ENCODE results near the gene SLC4A9. TPM values are rescaled to one million over a fixed set of nuclear protein-coding genes. Genes with fewer than 3 reads are reported as not detected.
"Not testable (repeated sequence)": the region's sequence is repeated elsewhere in the genome, so short reads cannot be mapped to it uniquely, and the experiment has no call there.

Gene SLC4A9
- total RNA-seq, 1 experiment from 2014 or later, result not detected

DNA sequence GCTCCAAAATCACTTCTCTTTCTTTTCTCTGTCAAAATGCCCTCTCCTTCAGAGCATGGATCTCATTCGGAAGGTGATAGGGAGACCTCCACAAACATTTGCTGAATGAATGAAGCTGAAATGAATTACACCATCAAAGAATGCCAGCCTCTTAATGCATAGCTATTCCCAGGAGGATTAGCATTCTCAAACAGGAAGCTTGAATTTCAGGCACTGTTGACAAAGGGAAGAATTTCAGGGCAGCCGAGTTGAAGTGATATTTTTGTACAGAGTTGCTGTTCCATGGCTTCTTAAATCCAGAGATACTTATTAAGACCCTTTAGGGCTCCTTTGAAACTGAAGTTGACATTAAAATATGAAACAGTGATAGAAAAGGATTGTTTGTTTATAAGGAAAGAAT lies 32.4 kb upstream of the SLC4A9 start:
- peaks cover 12% of the 10 kb centered on the region for H3K36me3 ChIP-seq
- no peaks in the 10 kb centered on the region for H3K27me3 ChIP-seq (replicated peaks)
- H3K27ac ChIP-seq, result peak overlapping the region; percentile 59
- peaks cover 40% of the 10 kb centered on the region for H3K4me1 ChIP-seq (replicated peaks)
- no peak overlapping the region for H3K4me3 ChIP-seq
- peak in 1 of 2 experiments; percentile 59 for DNase-seq (ENCODE audit: low read depth in 1 of 2, low spot score in 2 of 2)
- H3K9me3 ChIP-seq (replicated peaks), result no peaks in the 10 kb centered on the region; the same call in 1 of the 2 replicates

DNA sequence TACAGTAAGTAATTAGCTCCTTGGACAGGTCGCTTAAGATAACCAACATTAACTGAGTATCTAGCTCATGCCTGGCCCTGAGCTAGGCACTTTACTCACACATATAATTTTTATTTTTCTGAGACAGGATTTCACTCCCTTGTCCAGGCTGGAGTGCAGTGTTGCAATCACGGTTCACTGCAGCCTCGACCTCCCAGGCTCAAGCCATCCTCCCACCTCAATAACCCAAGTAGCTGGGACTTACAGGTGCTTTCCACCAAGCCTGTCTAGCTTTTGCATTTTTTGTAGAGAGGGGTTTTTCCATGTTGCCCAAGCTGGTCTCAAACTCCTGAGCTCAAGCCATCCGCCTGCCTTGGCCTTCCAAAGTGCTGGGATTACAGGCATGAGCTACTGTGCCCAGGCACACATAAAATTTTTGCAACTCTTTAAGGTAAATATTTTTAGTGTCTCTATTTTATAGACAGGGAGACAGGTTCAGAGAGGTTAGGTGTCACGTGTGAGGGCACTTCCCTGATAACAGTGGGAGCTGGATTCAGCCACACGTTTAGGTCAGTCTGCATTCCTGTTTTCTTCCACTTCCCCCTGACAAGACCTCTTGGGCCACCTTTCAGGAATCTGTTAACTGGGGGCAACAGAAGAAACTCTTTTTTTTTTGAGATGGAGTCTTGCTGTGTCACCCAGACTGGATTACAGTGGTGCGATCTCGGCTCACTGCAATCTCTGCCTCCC lies 31.8 kb upstream of the SLC4A9 start:
- no peak for DNase-seq (ENCODE audit: low read depth in 1 of 2, low spot score in 2 of 2)
- H3K27me3 ChIP-seq (replicated peaks), result no peaks in the 10 kb centered on the region
- peaks cover 34% of the 10 kb centered on the region for H3K4me1 ChIP-seq (replicated peaks)
- H3K27ac ChIP-seq, result peak overlapping the region; percentile 59
- H3K4me3 ChIP-seq, result no peak overlapping the region
- peaks cover 19% of the 10 kb centered on the region for H3K36me3 ChIP-seq
- no peaks in the 10 kb centered on the region; the same call in 1 of the 2 replicates for H3K9me3 ChIP-seq (replicated peaks)

DNA sequence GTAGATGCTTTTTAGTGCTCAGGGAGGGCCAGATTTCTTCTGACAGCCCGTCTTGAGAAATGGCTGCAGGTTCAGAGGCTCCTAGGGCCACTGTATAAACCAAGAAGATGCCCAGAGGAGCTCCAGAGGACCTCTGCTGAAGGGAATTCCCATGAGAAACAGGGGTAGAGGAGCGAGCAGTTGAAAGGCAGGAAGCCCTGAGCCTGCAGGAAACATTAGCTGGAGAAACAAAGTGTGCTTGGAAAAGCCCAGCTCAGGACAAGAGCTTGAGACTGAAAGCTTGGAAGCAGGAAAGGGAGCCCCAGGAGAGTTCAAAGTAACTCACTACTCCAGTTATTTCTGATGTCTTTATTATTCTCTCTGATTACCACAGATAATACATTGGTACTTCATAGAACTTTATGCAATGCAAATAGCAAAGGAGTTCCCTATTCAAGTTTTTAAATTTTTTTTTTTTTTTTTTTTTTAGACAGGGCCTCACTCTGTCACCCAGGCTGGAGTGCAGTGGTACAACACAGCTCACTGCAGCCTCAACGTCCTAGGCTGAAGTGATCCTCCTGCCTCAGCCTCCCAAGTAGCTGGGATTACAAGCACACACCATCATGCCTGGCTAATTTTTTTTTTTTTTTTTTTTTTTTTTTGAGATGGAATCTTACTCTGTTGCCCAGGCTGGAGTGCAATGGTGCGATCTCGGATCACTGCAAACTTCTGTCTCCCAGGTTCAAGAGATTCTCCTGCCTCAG lies 30.1 kb upstream of the SLC4A9 start:
- no peak overlapping the region for H3K27ac ChIP-seq
- peaks cover 34% of the 10 kb centered on the region for H3K36me3 ChIP-seq

DNA sequence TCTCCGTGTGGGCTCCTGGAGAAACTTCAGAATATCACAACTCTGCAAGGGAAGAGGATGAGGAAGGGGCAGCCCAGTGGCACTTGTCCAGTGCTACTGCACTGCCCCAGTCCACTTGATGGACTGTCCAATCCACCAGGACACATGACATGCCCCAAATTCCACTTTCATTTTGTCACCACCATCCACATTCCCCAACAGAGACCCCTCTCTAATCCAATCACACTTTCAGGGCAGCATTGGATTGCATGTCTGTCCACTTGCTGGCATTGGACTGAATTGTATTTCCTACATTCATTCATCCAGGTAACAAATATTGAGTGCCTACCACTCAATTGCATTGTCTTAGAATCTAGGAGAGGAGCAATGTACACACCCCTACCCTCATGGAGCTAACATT lies 28.4 kb upstream of the SLC4A9 start:
- Histone ChIP-seq H3K36me3 (peaks cover 46% of the 10 kb centered on the region), H3K27me3 (replicated peaks) (no peaks in the 10 kb centered on the region), H3K9me3 (replicated peaks) (no peaks in the 10 kb centered on the region; the same call in 1 of the 2 replicates), H3K4me1 (replicated peaks) (peaks cover 13% of the 10 kb centered on the region), H3K4me3 (no peak overlapping the region), H3K27ac (no peak overlapping the region)
- no peak for DNase-seq (ENCODE audit: low read depth in 1 of 2, low spot score in 2 of 2)

More for the DNA sequence above, 30.1 kb upstream of the SLC4A9 start:
- Histone ChIP-seq H3K4me3 (no peak overlapping the region), H3K27me3 (replicated peaks) (no peaks in the 10 kb centered on the region), H3K9me3 (replicated peaks) (no peaks in the 10 kb centered on the region; the same call in 1 of the 2 replicates), H3K4me1 (replicated peaks) (peaks cover 16% of the 10 kb centered on the region)
- no peak for DNase-seq (ENCODE audit: low read depth in 1 of 2, low spot score in 2 of 2)

DNA sequence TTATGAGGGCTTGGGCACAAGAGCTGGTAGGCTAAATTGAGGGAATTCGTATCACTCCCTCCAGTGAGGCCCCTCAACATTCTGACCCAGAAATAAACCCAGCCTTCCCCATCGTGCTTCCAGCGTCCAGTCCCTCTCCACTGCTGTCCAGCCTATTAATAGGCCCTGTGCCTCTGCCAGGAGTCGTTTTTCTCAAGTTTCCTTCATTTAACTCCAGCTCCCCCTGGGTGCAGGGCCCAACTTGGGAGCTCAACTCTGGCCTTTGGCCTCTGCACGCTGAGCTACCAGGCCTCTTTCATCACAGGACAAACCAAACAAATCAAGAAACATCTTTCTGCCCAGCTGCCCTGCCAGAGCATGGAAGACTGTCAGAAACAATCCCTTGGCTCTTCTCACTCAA lies 23.6 kb upstream of the SLC4A9 start:
- peaks cover 86% of the 10 kb centered on the region for H3K36me3 ChIP-seq
- no peak for DNase-seq (ENCODE audit: low read depth in 1 of 2, low spot score in 2 of 2)

DNA sequence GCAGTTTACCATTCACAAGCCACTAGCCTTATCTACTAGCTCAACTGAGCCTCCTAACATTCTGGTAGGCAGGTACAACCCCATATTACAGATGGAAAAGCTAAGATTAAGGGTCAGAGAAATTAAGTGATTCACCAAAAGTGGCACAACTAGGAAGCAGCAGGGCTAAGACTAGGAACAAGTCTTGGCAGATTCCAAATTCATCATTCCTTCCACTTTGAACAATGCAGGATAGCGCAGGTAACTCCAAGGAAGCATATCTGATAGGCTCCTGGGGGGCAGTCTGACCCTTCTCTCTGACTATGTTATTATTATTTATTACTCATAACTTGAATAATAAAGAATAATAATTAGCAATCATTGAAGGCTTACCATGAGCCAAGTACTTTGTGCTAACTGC lies 22.1 kb upstream of the SLC4A9 start:
- no peak for DNase-seq (ENCODE audit: low read depth in 1 of 2, low spot score in 2 of 2)
- no peaks in the 10 kb centered on the region for H3K9me3 ChIP-seq (replicated peaks)
- peaks cover 86% of the 10 kb centered on the region for H3K36me3 ChIP-seq
- H3K4me1 ChIP-seq (replicated peaks), result 0 out of 2 replicates have a peak, but pooled peaks cover 6% of the 10 kb centered on the region
- H3K27ac ChIP-seq, result no peak overlapping the region
- H3K27me3 ChIP-seq (replicated peaks), result no peaks in the 10 kb centered on the region
- H3K4me3 ChIP-seq, result no peak overlapping the region

More for the DNA sequence above, 23.6 kb upstream of the SLC4A9 start:
- 0 out of 2 replicates have a peak, but pooled peaks cover 6% of the 10 kb centered on the region for H3K4me1 ChIP-seq (replicated peaks)
- no peak overlapping the region for H3K4me3 ChIP-seq
- no peaks in the 10 kb centered on the region for H3K27me3 ChIP-seq (replicated peaks)
- H3K9me3 ChIP-seq (replicated peaks), result no peaks in the 10 kb centered on the region; the same call in 1 of the 2 replicates
- no peak overlapping the region for H3K27ac ChIP-seq

DNA sequence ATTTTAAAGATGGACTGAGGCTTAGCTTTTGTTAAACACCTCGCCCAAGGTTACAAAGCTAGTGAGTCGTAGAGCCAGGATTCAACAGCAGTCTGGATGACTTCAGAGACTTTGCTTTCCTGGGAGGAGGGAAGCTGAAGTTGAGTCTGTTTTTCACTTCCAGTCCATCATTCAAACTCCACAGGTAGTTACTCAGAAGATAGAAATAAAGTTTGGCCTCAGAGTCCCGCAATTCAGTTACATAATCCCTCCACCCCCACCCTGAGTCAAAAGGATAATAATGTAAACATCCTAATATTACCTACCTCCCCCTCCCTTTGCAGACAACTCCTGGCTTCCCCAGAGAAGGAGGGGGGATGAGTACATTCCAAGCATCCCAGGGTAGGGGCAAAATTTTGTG lies 21.7 kb upstream of the SLC4A9 start:
- Histone ChIP-seq H3K36me3 (peaks cover 86% of the 10 kb centered on the region), H3K27ac (no peak overlapping the region)
- DNase-seq (ENCODE audit: low read depth in 1 of 2, low spot score in 2 of 2), result no peak

DNA sequence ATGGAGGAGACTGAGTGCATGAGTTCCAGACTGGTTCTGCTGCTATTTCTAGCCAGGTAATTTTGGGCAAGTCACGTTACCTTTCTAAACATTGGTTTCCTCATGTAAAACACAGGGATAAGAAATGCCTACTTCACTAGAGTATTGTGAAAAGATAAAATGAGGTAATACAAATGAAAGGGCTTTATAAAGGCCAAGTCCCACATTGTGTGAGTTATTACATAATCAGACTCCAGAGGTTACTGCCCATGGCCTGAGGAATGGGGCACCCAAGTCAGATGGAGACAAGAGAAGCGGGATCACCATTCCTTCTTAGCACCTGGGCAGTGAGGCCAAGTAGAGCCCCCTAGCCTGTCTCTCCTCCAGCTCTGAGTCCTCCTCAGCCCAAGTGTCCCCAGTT lies 21.1 kb upstream of the SLC4A9 start:
- Histone ChIP-seq H3K36me3 (peaks cover 86% of the 10 kb centered on the region), H3K4me3 (no peak overlapping the region), H3K27me3 (replicated peaks) (no peaks in the 10 kb centered on the region), H3K9me3 (replicated peaks) (no peaks in the 10 kb centered on the region), H3K4me1 (replicated peaks) (0 out of 2 replicates have a peak, but pooled peaks cover 6% of the 10 kb centered on the region), H3K27ac (no peak overlapping the region)
- no peak for DNase-seq (ENCODE audit: low read depth in 1 of 2, low spot score in 2 of 2)

More for the DNA sequence above, 21.7 kb upstream of the SLC4A9 start:
- H3K27me3 ChIP-seq (replicated peaks), result no peaks in the 10 kb centered on the region
- no peaks in the 10 kb centered on the region for H3K9me3 ChIP-seq (replicated peaks)
- no peak overlapping the region for H3K4me3 ChIP-seq
- 0 out of 2 replicates have a peak, but pooled peaks cover 6% of the 10 kb centered on the region for H3K4me1 ChIP-seq (replicated peaks)

DNA sequence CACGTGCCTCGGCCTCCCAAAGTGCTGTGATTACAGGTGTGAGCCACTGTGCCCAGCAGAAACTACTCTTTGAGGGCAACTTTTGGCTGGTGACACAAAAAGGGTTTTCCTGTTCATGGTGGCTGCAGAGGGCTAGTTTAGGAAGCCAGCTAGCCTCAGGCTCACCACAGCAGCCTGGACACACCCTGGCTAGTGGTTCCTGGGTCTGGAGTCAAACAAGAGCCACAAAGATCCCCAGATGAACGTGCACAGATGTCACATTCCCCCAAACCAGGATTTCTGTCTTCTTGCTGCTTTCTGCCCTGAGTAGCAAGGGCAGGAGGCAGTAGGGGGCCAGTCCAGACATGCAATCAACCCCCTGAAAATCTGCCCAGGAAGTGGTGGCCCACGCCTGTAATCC lies 20.4 kb upstream of the SLC4A9 start:
- peaks cover 87% of the 10 kb centered on the region for H3K36me3 ChIP-seq
- no peaks in the 10 kb centered on the region for H3K9me3 ChIP-seq (replicated peaks)
- no peak overlapping the region for H3K27ac ChIP-seq
- no peaks in the 10 kb centered on the region for H3K27me3 ChIP-seq (replicated peaks)
- H3K4me1 ChIP-seq (replicated peaks), result peaks cover 11% of the 10 kb centered on the region
- H3K4me3 ChIP-seq, result no peak overlapping the region
- no peak for DNase-seq (ENCODE audit: low read depth in 1 of 2, low spot score in 2 of 2)

DNA sequence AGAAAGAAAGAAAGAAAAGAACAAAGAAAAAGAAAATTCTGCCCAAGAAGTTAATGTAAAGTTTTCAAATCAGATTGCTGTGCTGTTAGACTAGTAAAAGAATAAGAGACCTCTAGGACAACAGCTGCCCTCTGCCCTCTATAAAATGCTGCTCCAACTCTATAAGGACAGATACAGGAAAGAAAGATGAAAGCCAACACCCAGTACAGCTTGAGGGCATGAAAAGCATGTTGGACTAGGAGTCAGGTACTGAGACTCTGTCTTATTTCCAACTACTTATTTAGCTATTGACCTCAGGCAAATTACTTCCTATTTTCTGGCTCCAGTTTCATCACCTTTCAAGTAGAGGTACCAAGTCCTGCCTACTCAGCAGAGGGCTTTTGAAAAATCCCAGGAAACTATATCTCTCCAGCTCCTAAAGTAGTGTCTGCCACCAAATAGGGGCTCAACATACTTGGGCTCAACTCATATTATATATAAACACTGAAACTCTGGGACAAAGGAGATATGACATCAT lies 19.3 kb upstream of the SLC4A9 start:
- Histone ChIP-seq H3K36me3 (peaks cover 86% of the 10 kb centered on the region), H3K9me3 (replicated peaks) (no peaks in the 10 kb centered on the region; the same call in 1 of the 2 replicates), H3K4me3 (no peak overlapping the region), H3K27me3 (replicated peaks) (no peaks in the 10 kb centered on the region), H3K4me1 (replicated peaks) (peaks cover 21% of the 10 kb centered on the region), H3K27ac (no peak overlapping the region)
- DNase-seq (ENCODE audit: low read depth in 1 of 2, low spot score in 2 of 2), result no peak

DNA sequence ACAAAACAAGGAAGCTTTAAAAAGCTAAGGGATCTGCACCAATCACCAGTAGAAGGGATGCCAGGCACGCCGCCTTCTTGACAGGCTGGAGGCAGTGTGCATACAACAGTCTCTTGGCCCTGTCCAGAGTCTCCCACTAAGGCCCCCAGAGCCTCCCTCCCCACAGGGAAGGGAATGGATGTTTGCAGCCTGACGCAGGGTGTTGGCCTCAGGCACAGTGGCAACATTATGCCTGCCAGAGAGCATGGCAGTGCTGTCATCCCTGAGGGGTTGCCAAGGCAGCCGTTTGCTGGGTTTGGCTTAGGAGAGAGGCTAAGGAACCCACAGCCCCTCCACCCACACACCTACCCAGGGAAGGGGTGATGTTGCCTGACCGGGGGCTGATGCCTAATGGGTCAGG lies 18.4 kb upstream of the SLC4A9 start:
- Histone ChIP-seq H3K36me3 (peaks cover 80% of the 10 kb centered on the region), H3K27me3 (replicated peaks) (no peaks in the 10 kb centered on the region), H3K27ac (no peak overlapping the region), H3K4me3 (no peak overlapping the region), H3K4me1 (replicated peaks) (peaks cover 23% of the 10 kb centered on the region), H3K9me3 (replicated peaks) (no peaks in the 10 kb centered on the region; the same call in 1 of the 2 replicates)
- DNase-seq (ENCODE audit: low read depth in 1 of 2, low spot score in 2 of 2), result no peak

DNA sequence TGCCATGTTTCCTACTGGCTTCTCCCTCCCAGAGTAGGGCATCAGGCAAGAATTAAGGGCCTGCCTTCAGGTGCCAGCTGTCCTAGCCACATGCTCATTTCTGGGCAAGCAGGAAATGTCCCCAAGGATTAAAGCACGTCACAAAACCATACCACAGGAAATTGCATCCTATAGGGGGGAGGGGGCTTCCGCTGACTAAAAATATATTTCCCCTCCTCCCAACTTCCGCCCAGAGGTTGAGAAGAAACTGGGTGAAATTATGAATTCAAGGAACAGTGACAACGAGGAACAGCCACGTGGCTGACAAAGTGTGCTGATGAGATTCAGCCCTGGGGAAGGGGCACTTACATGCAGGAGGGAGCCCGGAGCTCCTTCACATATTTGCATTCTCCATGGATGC lies 17.7 kb upstream of the SLC4A9 start:
- no peaks in the 10 kb centered on the region; the same call in 1 of the 2 replicates for H3K9me3 ChIP-seq (replicated peaks)
- H3K27me3 ChIP-seq (replicated peaks), result no peaks in the 10 kb centered on the region
- peaks cover 76% of the 10 kb centered on the region for H3K36me3 ChIP-seq
- no peak overlapping the region for H3K27ac ChIP-seq
- H3K4me1 ChIP-seq (replicated peaks), result peaks cover 28% of the 10 kb centered on the region
- no peak for DNase-seq (ENCODE audit: low read depth in 1 of 2, low spot score in 2 of 2)
- H3K4me3 ChIP-seq, result no peak overlapping the region

DNA sequence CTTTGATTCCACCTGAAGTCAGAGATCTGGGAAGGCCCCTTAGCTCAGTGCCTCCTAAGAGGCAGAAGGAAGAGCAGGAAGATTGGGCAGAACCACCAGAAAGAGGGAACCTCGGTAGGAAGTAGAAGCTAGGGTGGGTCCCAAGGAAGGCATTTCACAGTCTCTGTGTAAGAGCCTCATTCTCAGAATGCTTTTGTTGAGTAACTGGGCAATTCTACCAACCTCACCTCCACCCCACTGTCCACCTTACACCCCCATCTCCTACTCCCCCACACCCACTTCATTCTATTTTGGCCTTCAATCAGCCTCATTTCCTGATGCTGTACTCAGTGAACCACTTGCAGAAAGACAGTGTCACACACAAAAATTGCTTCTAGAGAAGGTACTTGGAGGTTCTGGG lies 17.1 kb upstream of the SLC4A9 start:
- peaks cover 28% of the 10 kb centered on the region for H3K4me1 ChIP-seq (replicated peaks)
- no peaks in the 10 kb centered on the region; the same call in 1 of the 2 replicates for H3K9me3 ChIP-seq (replicated peaks)
- no peak for DNase-seq (ENCODE audit: low read depth in 1 of 2, low spot score in 2 of 2)
- no peaks in the 10 kb centered on the region for H3K27me3 ChIP-seq (replicated peaks)
- H3K4me3 ChIP-seq, result no peak overlapping the region
- peaks cover 70% of the 10 kb centered on the region for H3K36me3 ChIP-seq
- no peak overlapping the region for H3K27ac ChIP-seq

DNA sequence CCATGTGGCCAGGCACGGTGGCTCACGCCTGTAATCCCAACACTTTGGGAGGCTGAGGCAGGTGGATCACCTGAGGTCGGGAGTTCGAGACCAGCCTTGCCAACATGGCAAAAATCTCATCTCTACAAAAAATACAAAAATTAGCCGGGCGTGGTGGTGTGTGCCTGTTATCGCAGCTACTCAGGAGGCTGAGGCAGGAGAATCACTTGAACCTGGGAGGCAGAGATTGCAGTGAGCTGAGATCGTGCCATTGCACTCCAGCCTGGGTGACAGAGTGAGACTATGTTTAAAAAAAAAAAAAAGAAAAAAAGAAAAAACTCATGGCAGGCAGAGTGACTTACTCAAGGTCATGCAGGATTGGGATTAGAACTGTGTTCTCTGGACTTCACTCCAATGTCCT lies 16.1 kb upstream of the SLC4A9 start:
- not testable (repeated sequence) for H3K4me3 ChIP-seq; H3K9me3 ChIP-seq (replicated peaks); H3K27ac ChIP-seq; DNase-seq (ENCODE audit: low read depth in 1 of 2, low spot score in 2 of 2); H3K27me3 ChIP-seq (replicated peaks)
- peaks cover 23% of the 10 kb centered on the region for H3K4me1 ChIP-seq (replicated peaks)
- H3K36me3 ChIP-seq, result peaks cover 61% of the 10 kb centered on the region
